Neutrophil (primary cell): Measurements from ENCODE around the gene KCND2.

Experiments
- H3K27ac ChIP-seq: fragments of 200-600 bp; sonication (generic); 2 replicates; pipeline ENCODE4 v1.5.1; 2016; ENCODE audit warnings: mild to moderate bottlenecking, moderate library complexity
- H3K27me3 ChIP-seq: fragments of 200-600 bp; sonication (generic); 2 replicates; pipeline ENCODE4 v1.6.0; 2016; ENCODE audit warnings: mild to moderate bottlenecking
- H3K36me3 ChIP-seq: fragments of 200-600 bp; sonication (generic); 2 replicates; pipeline ENCODE4 v1.5.1; 2017
- H3K4me1 ChIP-seq, 2 experiments: fragments of 200-600 bp in 1 of 2; sonication (generic) in 1 of 2; 1 replicate in 1 of 2; 2 replicates in 1 of 2; pipeline versions ENCODE4 v1.5.1 to v1.6.1; 2013 to 2016; ENCODE audit warnings: low read depth in 1 of 2, low read length in 1 of 2, mild to moderate bottlenecking in 1 of 2, moderate library complexity in 1 of 2; ENCODE audit not compliant: control insufficient read depth in 1 of 2, insufficient read depth in 1 of 2
- H3K4me3 ChIP-seq, 2 experiments: fragments of 200-600 bp in 1 of 2; sonication (generic) in 1 of 2; 1 replicate in 1 of 2; 2 replicates in 1 of 2; pipeline ENCODE4 v1.5.1; 2013 to 2016; ENCODE audit warnings: low read depth in 1 of 2, low read length in 1 of 2, mild to moderate bottlenecking in 1 of 2, moderate library complexity in 1 of 2
- H3K9me3 ChIP-seq: fragments of 200-600 bp; sonication (generic); 2 replicates; pipeline ENCODE4 v1.5.1; 2016
- CTCF ChIP-seq: fragments of 200-600 bp; sonication (generic); IDR thresholded peaks from 2 replicates; pipeline ENCODE4 v1.5.1; 2016; ENCODE audit warnings: antibody characterized with exemption

Gene KCND2

GRCh38 chr7:120538335-120538734 lies 265.4 kb downstream of the KCND2 start:
- no peaks in the 10 kb centered on the region for H3K4me1 ChIP-seq
- TF ChIP-seq CTCF, result no peak
- H3K36me3 ChIP-seq, result no peaks in the 10 kb centered on the region
- no peaks in the 10 kb centered on the region for H3K27me3 ChIP-seq
- no peak overlapping the region for H3K4me3 ChIP-seq
- H3K27ac ChIP-seq, result no peak overlapping the region
- H3K9me3 ChIP-seq, result no peaks in the 10 kb centered on the region

- Histone ChIP-seq H3K36me3 (no peaks in the 10 kb centered on the region), H3K4me3 (no peak overlapping the region), H3K9me3 (no peaks in the 10 kb centered on the region), H3K4me1 (no peaks in the 10 kb centered on the region), H3K27me3 (no peaks in the 10 kb centered on the region), H3K27ac (no peak overlapping the region)
- no peak for TF ChIP-seq CTCF
Measured at GRCh38 chr7:120539321-120539720, 266.3 kb downstream of the KCND2 start.

GRCh38 chr7:120547605-120548004 lies 274.6 kb downstream of the KCND2 start:
- no peak overlapping the region for H3K4me3 ChIP-seq
- H3K9me3 ChIP-seq, result no peaks in the 10 kb centered on the region
- no peaks in the 10 kb centered on the region for H3K4me1 ChIP-seq
- H3K36me3 ChIP-seq, result no peaks in the 10 kb centered on the region
- H3K27ac ChIP-seq, result no peak overlapping the region
- TF ChIP-seq CTCF, result no peak
- no peaks in the 10 kb centered on the region for H3K27me3 ChIP-seq

- H3K4me3 ChIP-seq, result no peak overlapping the region
- no peak for TF ChIP-seq CTCF
- no peaks in the 10 kb centered on the region for H3K36me3 ChIP-seq
- no peaks in the 10 kb centered on the region for H3K4me1 ChIP-seq
- H3K27ac ChIP-seq, result no peak overlapping the region
- H3K27me3 ChIP-seq, result no peaks in the 10 kb centered on the region
- H3K9me3 ChIP-seq, result no peaks in the 10 kb centered on the region
Measured at GRCh38 chr7:120550494-120551048, 277.6 kb downstream of the KCND2 start.

- H3K4me1 ChIP-seq, result no peaks in the 10 kb centered on the region
- no peak overlapping the region for H3K27ac ChIP-seq
- H3K9me3 ChIP-seq, result no peaks in the 10 kb centered on the region
- TF ChIP-seq CTCF, result no peak
- no peak overlapping the region for H3K4me3 ChIP-seq
- H3K36me3 ChIP-seq, result no peaks in the 10 kb centered on the region
- no peaks in the 10 kb centered on the region for H3K27me3 ChIP-seq
Measured at GRCh38 chr7:120553491-120553890, 280.5 kb downstream of the KCND2 start.
